HG03097 (cell line): ENCODE measurements around the gene ZNF415.

ENCODE experiments used
- ATAC-seq: cut with Tn5 transposase; IDR thresholded peaks from one replicate; pipeline ENCODE4 v1.9.1; 2021; ENCODE audit not compliant: unreplicated experiment, low FRiP score

Gene ZNF415

DNA sequence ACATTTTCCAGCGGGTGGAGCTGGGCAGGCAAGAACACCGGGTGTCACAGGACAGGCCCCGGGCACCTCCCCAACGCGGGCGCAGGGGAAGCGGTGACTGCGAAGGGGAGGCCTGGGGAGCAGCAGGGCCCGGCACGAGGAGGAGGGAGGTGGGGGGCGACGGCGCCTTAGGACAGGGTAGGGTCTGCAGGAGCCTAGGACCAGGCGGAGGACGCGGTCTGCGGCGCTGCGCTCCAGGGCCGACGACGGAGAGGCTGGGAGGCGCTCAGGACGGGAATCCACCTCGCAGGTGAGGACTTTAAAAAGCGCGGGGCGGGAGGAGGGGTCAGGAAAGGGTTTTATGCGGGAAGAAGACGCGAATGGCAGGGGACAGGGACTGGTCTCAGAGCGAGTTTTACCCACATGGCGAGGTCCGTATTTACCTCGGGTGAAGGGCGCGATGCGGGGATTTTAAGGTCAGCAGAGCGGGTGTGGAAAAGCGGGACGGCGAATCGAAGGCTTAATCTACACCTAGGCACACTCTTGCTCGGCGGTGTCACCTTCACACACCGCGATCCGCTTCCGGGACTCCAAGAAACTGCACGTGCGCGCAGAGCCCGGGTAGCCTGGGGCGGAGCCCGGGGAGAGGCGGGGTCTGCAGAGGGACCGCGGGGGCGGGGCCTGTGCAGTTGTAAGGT is 74.7 kb downstream of the ZNF415 start:
- no peak for ATAC-seq
